Iris pigment epithelial cell (primary cell): Measurements from ENCODE around the gene TSC22D3.
"Not testable (repeated sequence)": the region's sequence is repeated elsewhere in the genome, so short reads cannot be mapped to it uniquely, and the experiment has no call there.

ENCODE experiments used
- DNase-seq: peaks from one replicate; pipeline ENCODE4 v3.0.0-alpha.2; 2011; ENCODE audit warnings: low read depth

The TSC22D3 gene

DNA sequence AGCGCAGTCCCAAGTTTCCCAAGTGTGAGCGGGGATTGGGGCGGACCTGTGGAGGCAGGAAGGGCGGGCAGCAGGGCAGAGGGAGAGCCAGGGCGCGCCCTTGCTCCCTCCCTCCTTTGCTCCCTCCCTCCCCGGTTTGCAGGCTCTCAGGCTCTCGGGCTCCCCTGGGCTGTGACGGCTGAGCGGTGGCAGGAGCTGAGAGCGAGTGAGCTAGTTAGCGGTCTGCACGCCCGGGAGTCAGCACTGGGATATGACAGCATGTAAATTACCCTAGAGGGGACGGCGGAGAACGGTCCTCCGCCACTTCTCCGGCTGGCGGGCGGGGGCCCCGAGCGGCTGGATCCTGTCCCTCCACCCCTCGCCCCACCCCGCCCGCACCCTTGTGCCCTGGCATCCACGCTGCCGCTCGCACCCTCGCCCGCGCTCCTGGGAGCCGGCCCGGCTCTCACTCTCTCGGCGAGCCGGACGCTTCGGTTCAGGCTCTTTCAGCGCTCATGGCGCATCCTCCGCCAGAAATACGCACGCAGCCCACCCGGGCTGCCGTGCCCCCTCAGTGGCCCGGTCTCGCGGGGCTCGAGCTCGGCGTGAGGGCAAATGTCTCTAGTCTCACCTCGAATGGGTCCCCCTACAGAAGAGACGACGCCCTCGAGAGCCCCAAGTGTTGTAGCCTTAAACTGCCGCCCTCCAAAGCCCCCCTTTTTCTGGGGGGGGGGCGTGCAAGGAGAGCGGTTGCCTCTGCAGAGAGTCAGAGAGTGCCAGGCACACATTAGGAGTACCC, at the start of gene TSC22D3:
Gene TSC22D3, minus strand, starts transcription at position 54 of the 778 bp plus-strand sequence. CDS start 368 bp downstream, outside the sequence.
- DNase-seq: peak; percentile 66

DNA sequence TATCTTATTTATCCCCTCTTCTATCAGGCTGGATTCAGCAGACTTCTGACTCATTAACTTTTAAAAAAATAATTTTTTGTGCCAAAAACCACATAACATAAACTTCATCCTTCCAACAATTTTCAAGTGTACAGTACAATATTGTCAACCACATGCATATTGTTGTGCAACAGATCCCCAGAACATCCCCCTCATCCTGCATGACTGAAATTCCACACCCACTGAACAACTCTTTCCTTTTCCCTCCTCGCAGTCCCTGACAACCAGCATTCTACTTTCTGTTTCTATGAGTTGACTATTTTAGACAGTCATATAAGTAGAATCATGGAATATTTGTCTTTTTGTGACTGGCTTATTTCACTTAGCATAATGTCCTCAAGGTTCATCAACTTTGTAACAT, 47.9 kb upstream of the TSC22D3 start:
- peak; percentile 92 for DNase-seq

DNA sequence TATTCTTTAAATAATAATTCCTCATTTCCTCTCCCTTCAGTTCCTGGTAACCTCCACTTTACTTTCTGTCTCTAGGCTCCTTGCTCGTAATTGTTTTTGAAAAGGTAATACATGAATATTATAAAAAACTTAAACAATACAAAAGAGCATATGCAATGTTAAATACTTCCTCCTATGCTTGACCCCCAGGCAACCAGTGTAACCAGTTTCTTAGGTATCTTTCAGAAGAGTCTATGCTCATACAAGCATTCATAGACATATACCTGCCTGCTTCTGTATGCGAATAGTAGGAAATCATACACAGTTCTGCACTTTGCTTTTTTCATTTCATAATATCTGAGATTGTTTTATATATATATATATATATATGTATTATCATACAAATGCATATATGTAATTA, 47.5 kb upstream of the TSC22D3 start:
- DNase-seq: no peak

DNA sequence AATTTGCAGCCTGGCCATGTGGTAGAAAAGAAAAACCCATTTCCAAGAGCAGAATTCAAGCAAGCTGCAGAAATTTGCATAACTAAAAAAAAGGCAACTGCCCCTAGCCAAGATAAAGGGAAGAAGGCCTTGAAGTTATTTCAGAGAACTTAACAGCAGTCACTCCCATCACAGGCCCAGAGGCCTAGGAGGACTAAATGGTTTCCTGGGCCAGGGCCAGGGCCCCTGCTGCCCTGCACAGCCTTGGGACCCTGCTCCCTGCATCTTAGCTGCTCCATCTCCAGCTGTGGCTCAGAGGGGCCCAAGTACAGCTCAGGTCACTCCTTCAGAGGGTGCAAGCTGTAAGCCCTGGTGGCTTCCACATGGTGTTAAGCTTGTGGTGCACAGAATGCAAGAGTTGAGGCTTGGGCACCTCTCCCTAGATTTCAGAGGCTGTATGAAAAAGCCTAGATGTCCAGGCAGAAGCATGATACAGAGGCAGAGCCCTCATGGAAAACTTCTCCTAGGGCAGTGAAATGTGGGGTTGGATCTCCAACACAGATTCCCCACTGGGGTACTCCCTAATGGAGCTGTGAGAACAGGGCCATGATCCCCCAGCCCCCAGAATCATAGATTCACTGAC, 43.4 kb upstream of the TSC22D3 start:
- DNase-seq: no peak

DNA sequence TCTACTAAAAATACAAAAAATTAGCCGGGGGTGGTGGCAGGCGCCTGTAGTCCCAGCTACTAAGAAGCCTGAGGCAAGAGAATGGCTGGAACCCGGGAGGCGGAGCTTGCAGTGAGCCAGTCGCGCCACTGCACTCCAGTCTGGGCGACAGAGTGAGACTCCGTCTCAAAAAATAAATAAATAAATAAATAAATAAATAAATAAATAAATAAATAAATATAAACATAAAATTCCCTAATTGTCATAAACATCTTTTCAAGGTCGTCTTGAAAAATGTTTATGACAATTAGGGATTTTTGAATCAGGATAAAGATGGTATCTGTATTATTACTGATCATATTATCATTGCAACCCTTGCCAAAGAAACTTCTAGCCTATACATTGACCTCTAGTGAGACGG, 34.5 kb upstream of the TSC22D3 start:
- DNase-seq: not testable (repeated sequence)

DNA sequence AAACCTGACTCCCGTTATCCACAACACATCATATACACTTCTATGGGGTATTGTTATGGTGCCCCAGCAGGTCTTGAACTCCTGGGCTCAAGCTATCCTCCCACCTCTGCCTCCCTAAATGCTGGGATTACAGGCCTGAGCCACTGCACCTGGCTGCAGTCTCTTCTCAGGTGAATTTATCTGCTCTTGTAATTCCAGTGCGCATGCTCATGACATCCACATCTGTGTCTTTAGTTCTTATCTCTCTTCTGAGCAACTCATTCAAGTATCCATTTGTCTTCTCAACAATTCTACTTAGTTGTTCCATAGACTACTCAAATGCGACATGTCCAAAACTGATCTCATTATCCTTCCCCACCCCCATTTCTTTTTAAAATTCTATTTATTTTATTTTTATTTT, 29.6 kb upstream of the TSC22D3 start:
- no peak for DNase-seq

DNA sequence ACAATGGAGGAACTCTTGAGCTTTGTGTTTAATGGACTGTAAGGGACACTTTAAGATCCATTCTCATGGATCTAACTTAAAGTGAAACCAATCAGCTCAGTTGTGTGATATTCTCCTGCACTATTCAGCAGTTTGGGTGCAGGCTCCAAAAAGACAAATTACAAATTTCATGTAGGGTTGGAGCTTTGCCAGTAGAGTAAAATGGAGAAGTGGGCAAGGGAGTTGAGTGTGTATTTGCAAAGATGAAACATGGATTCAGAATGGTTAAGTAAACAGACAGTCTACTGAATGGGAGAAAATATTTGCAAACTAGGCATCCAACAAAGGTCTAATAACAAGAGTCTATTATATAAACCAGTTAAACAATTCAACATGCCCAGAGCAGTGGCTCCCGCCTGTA, 28.8 kb upstream of the TSC22D3 start:
- no peak for DNase-seq

DNA sequence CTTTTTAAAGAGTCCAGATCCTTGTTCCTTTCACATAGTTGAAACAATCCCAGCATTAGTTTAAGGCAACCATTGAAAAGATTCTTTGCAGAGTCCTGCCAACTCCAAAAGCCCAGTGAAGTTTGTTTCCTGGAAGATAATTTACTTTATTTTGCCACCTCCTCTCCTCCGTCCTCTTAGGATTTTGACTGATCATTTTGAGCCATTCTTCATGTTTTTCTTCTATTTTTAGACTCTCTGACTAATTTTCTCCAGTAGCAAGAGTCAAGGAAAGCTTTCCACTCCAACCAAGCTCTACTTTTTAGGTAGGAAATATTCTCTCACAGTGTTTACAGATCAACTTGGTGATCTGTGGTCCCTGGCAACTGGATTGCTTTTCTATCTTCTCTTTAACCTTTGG, 12.2 kb upstream of the TSC22D3 start:
- peak; percentile 14 for DNase-seq

DNA sequence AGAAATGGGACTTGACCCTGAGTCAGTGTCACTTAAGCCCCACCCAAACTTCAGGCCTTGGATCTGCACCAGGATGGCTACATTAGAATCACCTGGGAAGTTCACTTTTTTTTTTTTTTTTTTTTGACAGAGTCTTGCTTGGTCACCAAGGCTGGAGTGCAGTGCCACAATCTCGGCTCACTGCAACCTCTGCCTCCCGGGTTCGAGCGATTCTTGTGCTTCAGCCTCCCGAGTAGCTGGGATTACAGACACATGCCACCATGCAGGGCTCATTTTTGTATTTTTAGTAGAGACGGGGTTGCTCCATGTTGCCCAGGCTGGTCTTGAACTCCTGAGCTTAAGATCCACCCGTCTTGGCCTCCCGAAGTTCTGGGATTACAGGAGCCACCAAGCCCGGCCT, 4.9 kb upstream of the TSC22D3 start:
- DNase-seq: no peak

DNA sequence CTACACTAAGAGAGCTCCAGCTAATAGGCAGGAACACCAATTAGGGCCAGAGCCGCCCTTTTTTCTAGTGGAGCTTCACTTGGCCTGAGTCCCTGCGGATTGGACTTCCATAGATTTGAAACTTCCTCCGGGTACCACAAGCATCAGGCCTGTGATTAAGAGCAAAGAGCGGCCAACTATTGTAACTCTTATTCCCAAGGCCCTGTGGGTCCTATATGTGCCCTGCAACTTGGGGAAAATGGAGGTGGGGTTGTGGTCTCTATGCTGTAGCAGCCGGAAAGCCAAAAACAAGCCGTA, 1.9 kb upstream of the TSC22D3 start, which contains the start of gene NCBP2L:
Gene NCBP2L, plus strand, starts transcription at position 198 of the 297 bp plus-strand sequence. CDS start 16,488 bp downstream, outside the sequence.
- no peak for DNase-seq

DNA sequence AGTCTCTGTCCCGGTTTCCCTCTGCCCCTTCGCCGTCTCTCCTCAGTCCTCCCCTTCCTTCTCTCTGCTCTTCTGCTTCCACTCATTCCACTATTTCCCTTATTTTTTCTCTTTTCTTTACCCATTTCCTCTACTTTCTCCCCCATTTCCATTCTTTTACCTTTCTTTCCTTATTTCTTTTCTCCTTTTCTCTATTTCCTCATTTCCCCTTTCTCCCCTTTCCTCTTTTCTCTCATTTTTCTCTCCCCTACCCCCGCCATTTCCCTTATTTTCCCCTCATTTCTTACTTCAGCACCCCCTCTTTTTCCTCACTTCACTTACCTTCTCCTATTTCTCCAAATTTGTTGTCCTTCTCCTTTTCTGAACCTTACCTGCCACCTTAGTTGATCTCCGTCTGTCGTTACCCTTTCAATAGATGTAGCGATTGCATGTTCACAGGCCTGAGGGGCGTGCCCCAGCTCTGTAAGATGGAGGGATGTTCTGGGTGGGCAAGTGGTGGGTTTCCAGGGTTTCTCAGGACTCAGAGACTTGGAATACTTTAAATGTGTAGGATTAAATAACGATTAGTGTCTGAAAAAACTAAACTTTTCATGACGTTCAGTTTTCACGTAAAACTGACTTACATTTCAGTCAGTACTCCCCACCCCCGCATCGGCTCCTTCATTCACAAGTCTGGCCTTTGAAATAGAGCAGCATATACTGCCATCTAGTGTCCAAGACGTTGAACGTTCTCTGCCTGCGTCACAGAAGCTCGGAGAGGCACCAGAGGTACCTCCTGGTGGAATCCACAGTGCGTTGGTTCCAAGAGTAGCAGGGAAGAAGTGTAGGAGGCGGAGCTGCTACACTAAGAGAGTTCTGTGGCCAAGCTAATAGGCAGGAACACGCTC, 1.3 kb upstream of the TSC22D3 start:
- DNase-seq: peak; percentile 91

DNA sequence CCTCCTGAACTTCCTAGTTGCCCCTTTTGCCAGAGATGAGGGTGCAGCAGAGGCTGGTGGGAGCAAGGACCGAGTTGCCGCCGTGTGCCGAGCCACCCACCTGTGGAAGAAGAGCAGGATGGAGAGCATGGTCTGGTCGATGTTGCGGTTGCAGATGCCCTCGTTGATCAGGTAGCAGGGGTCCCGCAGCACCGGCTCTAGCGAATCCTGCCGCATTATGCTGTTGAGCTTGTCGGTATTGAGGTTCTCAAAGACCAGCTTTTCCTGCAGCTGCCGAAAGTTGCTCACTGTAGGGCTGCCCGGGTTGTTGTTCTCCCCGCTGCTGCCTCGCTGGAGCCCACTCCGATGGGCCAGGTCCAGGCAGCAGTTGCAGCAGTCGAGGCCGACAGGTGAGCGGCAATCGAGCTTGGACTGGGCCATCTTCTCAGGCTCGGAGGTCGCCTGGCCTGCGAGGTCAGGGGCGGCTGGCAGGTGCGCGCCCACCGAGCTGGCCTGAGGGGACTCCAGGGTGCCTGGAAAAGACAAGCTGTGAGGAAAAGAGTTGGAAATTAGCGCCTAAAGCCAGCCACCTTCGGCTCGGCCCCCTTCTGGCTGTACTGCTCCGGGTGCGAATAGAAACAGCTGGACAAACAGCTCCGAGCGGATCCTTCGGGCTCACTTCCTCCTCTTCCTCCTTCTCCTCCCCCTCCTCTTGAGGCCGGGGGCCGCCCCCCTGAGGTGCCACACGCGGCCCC, 420 bp downstream of the TSC22D3 start:
- DNase-seq: no peak

DNA sequence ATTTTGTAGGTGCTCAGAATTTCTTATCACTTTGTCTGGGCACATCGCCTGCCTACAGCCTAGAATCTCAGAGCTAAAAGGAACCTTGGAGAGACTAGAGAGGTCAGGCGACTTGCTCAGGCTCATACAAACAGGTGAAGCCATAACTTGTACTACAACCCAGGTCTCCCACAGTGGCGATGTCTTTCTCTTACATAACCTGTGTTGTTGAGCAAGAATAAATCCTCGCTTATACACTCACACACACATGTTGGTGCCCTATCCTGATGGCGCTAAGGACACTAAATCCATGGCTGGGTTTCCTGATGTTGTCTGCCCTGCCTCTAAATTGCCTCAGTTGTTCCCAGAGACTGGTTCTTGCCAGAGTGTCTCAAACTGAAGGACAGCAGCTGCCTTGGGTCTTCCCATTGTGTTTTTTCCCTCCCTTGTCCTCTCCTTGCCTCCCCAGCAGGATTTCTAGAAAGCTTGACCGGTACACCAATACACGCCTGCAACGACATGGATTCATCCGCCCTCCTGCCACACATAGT, 1.6 kb downstream of the TSC22D3 start:
- no peak for DNase-seq

DNA sequence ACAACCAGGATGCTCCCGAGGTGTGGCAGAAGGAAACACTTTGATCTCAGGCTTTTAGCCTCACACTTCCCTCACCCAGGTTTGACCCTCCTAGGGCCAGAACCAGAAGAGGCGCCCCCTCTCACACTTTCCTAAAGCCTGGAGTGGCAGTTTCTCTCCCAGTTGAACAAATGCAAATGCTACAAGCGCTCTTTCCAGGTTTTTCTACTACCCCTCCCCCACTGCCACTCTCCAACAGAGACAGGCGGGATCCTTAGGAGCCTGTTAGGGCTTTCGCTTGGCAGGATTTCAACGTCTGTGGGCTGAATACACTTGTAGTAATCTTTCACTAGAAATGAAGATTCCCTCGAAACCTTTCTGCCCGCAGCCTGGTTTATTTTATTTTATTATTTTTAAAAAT, 2.4 kb downstream of the TSC22D3 start:
- DNase-seq: no peak

DNA sequence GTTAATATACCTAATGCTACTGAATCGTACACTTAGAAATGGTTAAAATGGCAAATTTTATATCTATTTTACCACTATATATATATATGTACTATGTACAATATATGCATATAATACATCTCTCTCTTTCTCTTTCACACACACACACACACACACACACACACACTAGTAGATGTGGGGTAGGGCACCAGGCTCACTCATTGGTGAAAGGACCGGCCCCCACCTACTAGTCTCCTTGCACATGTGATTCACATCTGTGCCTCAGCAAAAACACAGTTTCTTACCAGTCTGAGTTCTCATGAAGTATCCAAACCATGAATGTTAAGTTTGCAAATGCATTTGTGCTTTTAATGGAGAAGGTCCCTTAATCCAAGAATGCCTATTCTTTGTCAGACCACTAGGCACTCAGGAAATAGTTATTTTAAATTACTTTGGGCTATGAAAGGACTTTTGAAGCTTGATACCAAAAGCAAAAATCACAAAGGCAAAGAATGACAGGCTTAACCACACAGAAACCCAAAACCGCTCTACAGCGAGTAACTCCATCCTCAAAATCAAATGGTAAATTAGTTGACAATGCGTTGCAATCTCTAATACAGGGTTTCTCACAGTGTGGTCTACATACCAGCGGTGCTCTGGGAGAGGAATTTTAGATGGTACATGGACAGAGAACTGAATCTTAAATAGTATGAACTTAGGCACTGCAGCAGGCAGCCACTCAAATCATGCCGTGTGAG, 5.8 kb downstream of the TSC22D3 start:
- DNase-seq: no peak

DNA sequence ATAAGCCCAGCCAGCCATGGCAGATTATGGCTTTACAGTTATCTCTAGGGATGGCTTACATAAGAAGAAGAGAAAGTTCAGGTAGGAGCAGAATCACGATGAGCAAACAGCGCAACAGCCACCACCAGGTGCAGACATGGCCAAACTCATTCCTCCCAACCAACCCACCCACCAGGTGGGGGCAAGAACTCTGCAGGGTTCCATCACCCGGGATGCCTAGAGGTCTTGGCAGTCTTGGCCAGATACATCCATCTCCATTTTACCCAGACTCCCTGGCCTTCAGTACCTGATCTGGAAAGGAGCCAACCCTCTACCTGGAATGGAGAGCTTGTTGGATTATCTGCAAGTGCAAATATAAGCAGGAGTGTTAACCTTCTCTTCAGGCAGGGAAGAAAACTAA, 7.5 kb downstream of the TSC22D3 start:
- no peak for DNase-seq

DNA sequence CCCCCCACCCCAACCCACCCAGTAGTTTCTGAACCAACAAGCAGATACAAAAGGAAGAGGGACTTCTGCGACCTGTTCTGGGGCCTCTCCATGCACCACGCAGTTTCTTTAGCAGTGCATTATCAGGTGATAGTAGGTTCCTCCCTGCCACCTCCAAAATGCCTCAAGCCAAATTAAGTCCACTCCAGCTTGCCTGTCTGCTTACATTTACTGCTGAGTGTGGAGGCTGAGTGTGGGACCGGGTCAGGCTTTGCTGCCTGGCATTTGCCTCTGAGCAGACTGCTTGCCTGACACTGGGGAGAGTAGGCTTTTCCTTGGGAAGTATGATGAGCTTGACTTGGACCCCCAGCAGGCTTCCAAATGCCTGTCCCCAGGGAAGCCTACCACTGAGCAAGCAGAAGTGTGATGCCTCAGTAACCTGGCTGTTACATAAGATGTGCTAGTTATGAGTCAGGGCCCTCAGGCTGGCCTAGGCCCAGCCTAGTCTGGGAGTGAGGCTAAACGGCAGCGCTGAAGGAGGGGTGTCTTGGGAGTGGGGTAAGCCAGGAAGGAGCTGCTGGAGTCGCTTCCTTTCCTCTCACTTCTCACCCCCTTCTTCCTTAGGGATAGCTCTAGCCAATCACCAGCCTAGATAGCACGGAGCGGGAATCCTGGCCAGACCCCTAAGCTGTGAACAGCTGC, 9.0 kb downstream of the TSC22D3 start:
- peak; percentile 52 for DNase-seq

DNA sequence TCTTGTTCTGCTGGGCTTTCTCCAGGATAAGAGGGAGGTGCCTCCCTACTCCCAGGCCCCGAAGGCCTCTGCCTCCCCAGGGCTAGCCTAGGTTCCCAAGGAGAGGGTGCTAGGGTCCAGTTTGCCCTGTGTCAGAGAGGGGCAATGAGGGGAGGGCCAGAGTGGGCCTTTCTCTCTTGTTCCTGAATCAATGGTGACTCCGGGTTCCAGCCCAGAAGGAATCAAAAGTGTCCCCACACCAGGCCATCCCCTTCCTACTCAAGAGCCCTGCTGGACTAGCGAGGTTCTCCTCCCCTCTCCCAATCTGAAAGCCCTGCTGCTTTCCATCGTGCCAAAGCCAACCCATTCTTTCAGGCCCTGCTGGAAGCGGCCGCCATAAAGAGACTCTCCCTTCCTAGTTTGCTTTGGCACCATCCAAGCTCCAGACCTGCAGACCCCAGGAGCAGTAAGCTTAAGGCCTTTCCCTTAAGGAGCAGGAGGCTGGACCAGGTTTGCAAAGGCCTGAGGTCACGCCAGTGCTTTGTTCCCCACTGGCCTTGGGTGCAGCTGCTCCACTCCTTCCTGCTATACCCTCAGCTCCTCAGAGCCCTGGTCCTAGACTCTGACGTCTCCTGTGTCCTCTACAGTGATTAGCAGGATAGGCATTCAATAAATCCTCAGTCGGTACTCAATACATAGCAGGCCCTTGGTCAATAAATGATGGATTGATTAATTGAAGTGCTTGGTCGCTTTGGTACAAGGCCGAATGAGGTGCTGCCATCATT, 10.6 kb downstream of the TSC22D3 start:
- DNase-seq: no peak

DNA sequence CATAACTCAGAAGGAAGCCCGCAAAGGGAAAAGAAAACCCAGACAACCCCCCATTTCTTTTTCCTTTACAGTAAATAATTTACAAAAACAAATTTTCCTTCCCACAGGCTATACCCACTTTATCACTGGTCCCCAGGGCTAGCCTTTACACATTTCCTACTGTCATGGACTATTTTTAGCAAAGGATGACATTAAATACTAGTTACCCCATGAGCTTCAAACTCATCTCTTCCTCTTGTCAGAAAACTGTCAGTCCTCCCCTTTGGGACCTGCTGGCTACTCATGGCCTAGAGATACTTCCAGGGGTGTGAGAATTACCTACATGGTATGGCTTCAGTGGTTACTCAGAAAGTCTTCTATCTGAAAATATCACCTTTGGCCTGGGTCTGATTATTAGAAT, 11.9 kb downstream of the TSC22D3 start:
- no peak for DNase-seq
